ENCODE measurements around the gene GLI1. TPM values are rescaled to one million over a fixed set of nuclear protein-coding genes. Genes with fewer than 3 reads are reported as not detected.

The GLI1 gene
- polyA plus RNA-seq, 3 donors: 0.11 to 0.25 (median 0.18) TPM

- 79 to 92% (median 87%) methylated on average over 6 of the region's 6 CpGs for WGBS, 3 donors
- H3K27ac ChIP-seq (ENCODE audit: low read depth, low read length): no peak overlapping the region
These were observed 2.7 kb upstream of the GLI1 start for GRCh38 chr12:57456737-57457490.

GRCh38 chr12:57458665-57459054, 925 bp upstream of the GLI1 start:
- no peak overlapping the region for H3K27ac ChIP-seq (ENCODE audit: low read depth, low read length)
- 22 to 35% (median 28%) methylated on average over 3 of the region's 3 CpGs for WGBS, 3 donors

DNA sequence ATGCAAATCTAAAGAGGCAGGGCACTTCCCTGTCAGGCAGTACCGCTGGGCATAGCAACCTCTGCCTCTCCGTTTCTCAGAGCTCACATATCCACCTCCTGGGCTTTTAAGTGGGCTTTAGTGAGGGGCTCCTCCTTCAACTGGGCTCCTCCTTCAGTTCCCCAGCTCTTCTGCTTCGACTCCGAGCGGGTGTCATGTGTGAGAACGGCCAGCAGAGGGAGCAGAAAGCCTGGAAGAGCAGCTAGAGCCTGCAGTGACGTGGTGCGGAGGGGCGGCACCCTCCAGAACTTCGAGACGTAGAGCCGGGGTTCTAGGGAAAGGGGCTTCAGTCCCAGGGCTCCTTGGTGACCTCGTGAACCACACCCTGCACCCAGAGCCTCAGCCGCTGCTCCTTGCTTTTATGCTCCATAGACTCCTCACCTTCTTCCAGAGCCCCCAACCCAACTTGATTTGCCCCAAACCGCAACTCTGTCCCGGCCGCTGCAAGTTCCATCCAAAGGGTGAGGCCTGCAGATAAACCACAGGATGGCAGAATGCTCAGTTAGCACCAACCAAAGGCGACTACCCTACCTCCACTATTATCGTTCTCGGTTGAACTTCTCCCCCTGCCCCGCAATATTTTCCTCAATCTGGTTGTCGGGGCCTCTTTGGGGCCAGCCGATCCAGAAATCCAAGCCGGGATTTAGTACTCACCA, 383 bp upstream of the GLI1 start:
- WGBS, 3 donors: 0 to 1% (median 1%) methylated on average over 24 of the region's 24 CpGs
- H3K27ac ChIP-seq (ENCODE audit: low read depth, low read length): no peak overlapping the region

- 2 to 5% (median 4%) methylated on average over 6 of the region's 6 CpGs for WGBS, 3 donors
- no peak overlapping the region for H3K27ac ChIP-seq (ENCODE audit: low read depth, low read length)
These were observed 841 bp downstream of the GLI1 start for GRCh38 chr12:57460468-57460784.

DNA sequence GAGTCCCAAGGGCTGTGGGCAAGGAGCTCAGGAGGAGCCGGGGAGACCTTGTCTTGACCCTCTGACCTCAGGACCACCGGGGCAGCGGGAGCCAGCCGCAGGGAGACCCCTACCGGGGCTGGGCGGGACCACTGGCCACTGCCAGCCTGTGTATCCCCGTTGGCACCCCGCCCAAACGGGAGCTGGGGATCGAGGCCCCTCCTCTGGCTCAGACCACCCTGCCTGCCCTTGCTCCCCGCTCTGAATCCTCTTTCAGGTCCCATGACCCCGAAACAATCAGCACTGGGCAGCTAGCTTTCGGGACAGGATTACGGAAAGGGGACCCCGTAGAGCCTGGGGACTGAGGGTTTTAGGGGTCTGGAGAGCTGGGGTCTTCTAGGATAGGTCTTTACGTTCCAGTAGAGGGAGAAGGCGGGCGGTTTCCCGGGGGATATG, 1.3 kb downstream of the GLI1 start:
- 2 to 4% (median 2%) methylated on average over 16 to 19 of the region's 19 CpGs for WGBS, 3 donors
- no peak overlapping the region for H3K27ac ChIP-seq (ENCODE audit: low read depth, low read length)

DNA sequence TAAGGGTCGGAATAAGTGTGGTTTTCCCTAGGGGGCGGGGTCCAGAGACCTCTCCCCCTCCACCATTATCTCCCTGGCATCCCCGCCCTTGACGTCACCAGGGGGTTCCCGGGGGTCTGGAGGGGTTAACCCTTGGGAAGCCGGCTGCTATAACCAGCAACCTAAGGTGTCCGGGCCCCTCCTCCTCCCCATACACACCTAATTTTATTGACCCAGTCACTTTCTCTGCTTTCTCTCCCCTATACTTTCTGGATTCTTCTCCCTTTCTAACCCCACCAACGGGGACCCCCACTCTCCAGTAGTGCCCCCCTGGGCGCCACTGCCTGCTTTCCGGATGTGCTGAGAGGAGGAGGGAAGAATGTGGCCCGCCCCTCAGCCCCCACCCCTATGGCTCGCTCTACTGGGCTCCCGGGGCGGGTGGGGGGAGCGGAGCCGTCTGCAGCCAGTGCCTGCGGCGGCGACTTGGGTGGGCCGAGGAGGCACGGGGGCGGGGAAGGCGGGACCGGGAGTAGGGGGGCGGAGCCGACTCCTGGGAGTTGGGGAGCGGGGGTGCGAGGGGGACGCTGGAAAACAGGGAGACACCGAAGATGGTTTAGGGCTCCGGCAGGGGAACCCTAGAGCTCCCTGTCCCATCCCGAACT, 1.8 kb downstream of the GLI1 start:
- H3K27ac ChIP-seq (ENCODE audit: low read depth, low read length): no peak overlapping the region
- 1% methylated on average over 27 to 32 of the region's 32 CpGs for WGBS, 3 donors

- H3K27ac ChIP-seq (ENCODE audit: low read depth, low read length): no peak overlapping the region
- WGBS, 3 donors: 0 to 1% (median 1%) methylated on average over 8 to 9 of the region's 9 CpGs
These were observed 2.3 kb downstream of the GLI1 start for GRCh38 chr12:57461917-57462250.

DNA sequence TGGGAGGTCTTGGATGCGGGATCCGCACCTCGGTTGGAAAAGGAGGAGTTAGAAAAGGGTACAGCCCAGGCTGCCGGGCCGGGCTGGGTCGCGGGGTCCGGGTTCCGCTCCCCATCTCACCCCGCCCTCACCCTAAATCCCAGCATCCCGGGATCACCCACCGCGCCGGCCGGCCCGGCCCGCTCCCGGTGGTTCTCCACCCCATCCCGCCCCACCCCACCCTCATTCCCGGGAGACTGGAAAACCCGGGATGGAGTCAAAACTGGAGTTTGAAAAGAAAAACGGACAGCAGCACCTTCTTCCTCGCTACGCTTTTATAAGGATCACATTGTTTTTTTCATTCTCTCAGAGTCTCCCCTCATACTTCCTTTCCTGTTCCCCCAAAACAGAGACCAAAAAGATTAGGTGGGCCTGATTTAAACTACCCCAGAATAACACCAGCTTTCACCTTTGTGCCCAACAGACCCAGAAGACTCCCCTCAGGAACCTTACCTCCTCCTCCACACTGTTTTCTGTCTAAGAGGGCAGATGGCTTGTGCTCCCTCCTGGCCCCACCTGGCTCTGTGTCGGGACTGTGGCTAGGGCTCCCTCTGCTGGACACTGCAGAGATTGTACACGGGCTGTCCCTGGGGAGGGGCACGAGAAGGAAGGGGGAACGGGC, 2.8 kb downstream of the GLI1 start:
- H3K27ac ChIP-seq (ENCODE audit: low read depth, low read length): no peak overlapping the region
- 1% methylated on average over 24 to 28 of the region's 28 CpGs for WGBS, 3 donors

GRCh38 chr12:57462912-57463253, 3.3 kb downstream of the GLI1 start:
- WGBS, 3 donors: 22 to 38% (median 33%) methylated on average over 5 of the region's 5 CpGs
- H3K27ac ChIP-seq (ENCODE audit: low read depth, low read length): no peak overlapping the region

- 86 to 94% (median 93%) methylated on average over 12 of the region's 12 CpGs for WGBS, 3 donors
- no peak overlapping the region for H3K27ac ChIP-seq (ENCODE audit: low read depth, low read length)
These were observed 5.0 kb downstream of the GLI1 start for GRCh38 chr12:57464569-57464968.

DNA sequence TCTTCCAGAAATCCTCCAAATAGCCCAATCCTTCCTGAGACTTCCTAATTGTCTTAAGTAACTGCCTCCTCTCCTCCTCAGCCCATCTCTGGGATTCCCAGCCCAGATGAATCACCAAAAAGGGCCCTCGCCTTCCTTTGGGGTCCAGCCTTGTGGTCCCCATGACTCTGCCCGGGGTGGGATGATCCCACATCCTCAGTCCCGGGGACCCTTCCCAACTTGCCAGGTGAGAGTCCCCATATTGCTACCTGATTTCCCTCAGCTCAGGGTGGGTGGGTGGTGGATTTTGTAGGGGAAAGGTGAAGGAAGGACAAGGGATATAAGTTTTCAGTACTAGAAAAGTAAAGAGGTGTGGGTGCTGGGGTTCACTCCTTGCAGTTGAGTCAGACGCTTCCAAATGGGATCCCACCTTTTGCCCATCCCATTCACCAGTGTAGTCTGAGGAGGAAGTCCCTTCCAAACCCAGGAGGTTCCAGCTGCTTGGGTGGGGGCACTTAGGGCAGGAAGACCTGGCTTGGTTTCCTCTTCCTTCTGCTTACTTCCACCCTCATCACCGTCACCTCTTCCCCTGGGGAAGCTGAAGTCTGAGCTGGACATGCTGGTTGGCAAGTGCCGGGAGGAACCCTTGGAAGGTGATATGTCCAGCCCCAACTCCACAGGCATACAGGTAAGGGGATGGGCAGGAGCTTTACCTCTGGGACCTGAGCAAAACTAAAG, 5.6 kb downstream of the GLI1 start:
- H3K27ac ChIP-seq (ENCODE audit: low read depth, low read length): no peak overlapping the region
- 75 to 80% (median 79%) methylated on average over 6 of the region's 6 CpGs for WGBS, 3 donors

DNA sequence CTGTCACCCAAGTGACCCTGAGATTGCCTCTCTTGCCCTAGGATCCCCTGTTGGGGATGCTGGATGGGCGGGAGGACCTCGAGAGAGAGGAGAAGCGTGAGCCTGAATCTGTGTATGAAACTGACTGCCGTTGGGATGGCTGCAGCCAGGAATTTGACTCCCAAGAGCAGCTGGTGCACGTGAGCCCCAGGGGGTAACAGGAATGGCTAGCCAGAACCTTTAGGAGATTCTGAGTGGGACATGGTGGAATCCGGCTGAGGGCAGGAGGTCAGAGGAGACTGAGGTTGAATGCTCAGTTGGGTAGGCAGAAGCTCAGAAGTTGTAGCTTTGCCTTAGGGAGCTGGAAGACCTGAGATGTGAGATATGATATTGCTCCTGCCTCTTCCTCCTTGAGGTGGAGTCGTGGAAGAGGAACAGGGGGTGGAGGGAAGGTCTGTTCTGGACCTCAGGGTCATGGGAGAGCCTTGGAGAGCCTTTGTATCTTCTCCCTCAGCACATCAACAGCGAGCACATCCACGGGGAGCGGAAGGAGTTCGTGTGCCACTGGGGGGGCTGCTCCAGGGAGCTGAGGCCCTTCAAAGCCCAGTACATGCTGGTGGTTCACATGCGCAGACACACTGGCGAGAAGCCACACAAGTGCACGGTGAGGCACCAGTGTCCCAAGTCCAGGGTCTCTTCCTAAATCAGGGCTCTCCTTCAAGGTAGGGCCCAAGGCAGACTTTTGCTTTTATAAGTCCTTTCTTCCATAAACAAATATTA, 6.3 kb downstream of the GLI1 start:
- H3K27ac ChIP-seq (ENCODE audit: low read depth, low read length): no peak overlapping the region
- WGBS, 3 donors: 60 to 79% (median 78%) methylated on average over 14 of the region's 14 CpGs

DNA sequence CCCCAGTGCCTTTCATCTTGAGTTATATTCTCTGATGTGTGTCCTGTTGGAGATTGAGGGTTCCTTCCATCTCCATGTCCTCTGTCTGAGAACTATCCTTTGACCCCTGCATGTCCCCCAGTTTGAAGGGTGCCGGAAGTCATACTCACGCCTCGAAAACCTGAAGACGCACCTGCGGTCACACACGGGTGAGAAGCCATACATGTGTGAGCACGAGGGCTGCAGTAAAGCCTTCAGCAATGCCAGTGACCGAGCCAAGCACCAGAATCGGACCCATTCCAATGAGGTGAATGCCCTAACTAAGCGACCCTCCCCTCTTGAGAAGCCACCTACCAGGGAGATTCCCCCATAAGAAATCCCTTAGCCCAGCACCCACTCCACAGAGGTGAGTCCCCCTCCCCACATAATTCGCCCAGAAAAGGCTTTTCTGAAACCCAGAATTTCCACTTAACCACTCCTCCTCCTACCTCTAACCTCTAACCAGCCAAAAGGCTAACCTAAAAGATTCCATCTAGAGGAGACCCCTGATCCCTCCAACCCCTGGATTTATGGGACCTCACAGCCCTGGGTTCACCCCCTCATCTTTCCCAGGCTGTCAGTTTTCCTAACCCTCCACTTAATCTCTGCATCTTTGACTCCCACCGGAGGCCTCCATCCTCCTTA, 7.8 kb downstream of the GLI1 start:
- WGBS, 3 donors: 76 to 90% (median 86%) methylated on average over 12 of the region's 12 CpGs
- no peak overlapping the region for H3K27ac ChIP-seq (ENCODE audit: low read depth, low read length)

DNA sequence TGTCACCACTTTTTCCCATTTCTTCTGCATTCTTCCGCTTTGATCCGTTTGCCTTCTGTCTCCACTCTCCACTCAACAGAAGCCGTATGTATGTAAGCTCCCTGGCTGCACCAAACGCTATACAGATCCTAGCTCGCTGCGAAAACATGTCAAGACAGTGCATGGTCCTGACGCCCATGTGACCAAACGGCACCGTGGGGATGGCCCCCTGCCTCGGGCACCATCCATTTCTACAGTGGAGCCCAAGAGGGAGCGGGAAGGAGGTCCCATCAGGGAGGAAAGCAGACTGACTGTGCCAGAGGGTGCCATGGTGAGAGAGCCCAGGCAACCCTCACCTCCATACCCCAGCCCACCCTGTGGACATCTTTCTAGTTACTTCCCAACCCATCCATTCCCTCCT, 8.3 kb downstream of the GLI1 start:
- no peak overlapping the region for H3K27ac ChIP-seq (ENCODE audit: low read depth, low read length)
- WGBS, 3 donors: 70 to 87% (median 87%) methylated on average over 11 of the region's 11 CpGs

- 81 to 83% (median 82%) methylated on average over 10 of the region's 10 CpGs for WGBS, 3 donors
- no peak overlapping the region for H3K27ac ChIP-seq (ENCODE audit: low read depth, low read length)
These were observed 9.9 kb downstream of the GLI1 start for GRCh38 chr12:57469296-57470164.

DNA sequence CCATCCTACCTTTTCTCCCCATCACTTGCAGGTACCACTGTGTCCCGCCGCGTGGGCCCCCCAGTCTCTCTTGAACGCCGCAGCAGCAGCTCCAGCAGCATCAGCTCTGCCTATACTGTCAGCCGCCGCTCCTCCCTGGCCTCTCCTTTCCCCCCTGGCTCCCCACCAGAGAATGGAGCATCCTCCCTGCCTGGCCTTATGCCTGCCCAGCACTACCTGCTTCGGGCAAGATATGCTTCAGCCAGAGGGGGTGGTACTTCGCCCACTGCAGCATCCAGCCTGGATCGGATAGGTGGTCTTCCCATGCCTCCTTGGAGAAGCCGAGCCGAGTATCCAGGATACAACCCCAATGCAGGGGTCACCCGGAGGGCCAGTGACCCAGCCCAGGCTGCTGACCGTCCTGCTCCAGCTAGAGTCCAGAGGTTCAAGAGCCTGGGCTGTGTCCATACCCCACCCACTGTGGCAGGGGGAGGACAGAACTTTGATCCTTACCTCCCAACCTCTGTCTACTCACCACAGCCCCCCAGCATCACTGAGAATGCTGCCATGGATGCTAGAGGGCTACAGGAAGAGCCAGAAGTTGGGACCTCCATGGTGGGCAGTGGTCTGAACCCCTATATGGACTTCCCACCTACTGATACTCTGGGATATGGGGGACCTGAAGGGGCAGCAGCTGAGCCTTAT, 10.8 kb downstream of the GLI1 start:
- 89 to 95% (median 95%) methylated on average over 14 of the region's 14 CpGs for WGBS, 3 donors

More for the DNA sequence above, 10.8 kb downstream of the GLI1 start:
- no peak overlapping the region for H3K27ac ChIP-seq (ENCODE audit: low read depth, low read length)

Data from adipose tissue (tissue), 3 donors.